Tibial nerve (tissue), 4 donors: ENCODE results near the gene SFRP4.

Source experiments
- CTCF ChIP-seq, 5 experiments: fragments of 200-600 bp in 3 of 5; fragments of 450-650 bp in 2 of 5; sonication (generic) in 3 of 5; IDR thresholded peaks; one replicate each; pipeline ENCODE4 v1.5.1; 2016 to 2019; ENCODE audit warnings: antibody characterized with exemption in 5 of 5, mild to moderate bottlenecking in 3 of 5, moderate library complexity in 2 of 5
- EP300 ChIP-seq, 2 donors: sonication (generic); formaldehyde crosslinking; IDR thresholded peaks; one replicate each; pipeline ENCODE4 v1.6.1; 2017; ENCODE audit warnings: antibody characterized with exemption in 2 of 2, mild to moderate bottlenecking in 1 of 2
- POLR2A ChIP-seq, 2 donors: fragments of 450-650 bp; IDR thresholded peaks; one replicate each; pipeline ENCODE4 v1.6.1; 2017; ENCODE audit warnings: antibody characterized with exemption in 2 of 2, mild to moderate bottlenecking in 2 of 2, moderate library complexity in 2 of 2

GRCh38 chr7:37899712-37900247 lies 16.8 kb downstream of the SFRP4 start:
- no peak for TF ChIP-seq CTCF (IDR thresholded peaks at IDR 0.05)
- no peak for TF ChIP-seq POLR2A (IDR thresholded peaks at IDR 0.05)
- TF ChIP-seq EP300 (IDR thresholded peaks at IDR 0.05), result no peak
